HG03442 (cell line): Measurements from ENCODE around the gene CDAN1.

Source experiments
- ATAC-seq: cut with Tn5 transposase; IDR thresholded peaks from one replicate; pipeline ENCODE4 v1.9.1; 2021; ENCODE audit warnings: mild to moderate bottlenecking, moderate library complexity; ENCODE audit not compliant: unreplicated experiment

CDAN1 gene

DNA sequence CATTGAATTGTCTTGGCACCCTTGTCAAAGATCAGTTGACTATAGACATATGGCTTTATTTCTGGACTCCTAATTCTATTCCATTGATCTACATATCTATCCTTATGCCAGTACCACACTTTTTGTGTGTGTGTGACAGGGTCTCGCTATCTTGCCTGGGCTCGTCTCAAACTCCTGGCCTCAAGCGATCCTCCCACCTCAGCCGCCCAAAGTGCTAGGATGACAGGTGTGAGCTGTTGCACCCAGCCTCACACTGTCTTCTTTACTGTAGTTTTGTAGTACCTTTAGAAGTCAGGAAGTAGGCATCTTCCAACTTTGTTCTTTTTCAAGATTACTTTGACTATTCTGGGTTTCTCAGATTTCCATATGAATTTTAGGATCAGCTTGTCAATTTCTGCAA lies 24.3 kb downstream of the CDAN1 start:
- no peak for ATAC-seq

DNA sequence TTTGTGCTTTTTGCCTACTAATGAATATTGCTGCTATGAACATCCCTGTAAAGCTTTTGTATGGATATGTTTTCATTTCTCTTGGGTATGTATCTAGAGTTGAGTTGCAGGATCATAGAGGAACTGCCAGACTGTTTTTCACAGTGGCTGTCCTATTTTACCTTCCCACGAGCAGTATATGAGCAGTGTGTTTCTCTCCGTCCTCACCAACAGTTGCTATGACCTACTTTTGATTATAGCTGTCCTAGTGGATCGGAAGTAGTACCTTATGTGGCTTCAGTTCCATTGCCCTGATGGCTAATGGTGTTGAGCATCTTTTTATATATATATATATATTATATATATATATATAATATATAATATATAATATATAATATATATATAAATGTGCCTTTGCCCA lies 25.2 kb downstream of the CDAN1 start:
- ATAC-seq: no peak

DNA sequence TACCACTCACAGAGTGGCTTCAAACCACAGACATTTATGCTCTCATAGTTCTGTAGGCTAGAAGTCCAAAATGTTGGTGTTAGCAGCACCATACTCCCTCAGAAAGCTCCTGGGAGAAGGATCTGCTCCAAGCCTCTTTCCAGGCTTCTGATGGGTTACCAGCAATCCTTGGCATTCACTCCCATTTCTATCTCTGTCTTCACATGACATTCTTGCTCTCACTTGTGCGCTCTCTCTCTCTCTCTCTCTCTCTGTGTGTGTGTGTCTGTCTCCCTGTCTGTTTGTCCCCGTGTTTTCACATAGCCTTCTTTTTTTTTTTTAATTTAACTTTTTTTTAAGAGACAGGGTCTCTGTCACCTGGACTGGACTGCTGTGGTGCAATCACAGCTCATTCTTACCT lies 26.3 kb downstream of the CDAN1 start:
- no peak for ATAC-seq

DNA sequence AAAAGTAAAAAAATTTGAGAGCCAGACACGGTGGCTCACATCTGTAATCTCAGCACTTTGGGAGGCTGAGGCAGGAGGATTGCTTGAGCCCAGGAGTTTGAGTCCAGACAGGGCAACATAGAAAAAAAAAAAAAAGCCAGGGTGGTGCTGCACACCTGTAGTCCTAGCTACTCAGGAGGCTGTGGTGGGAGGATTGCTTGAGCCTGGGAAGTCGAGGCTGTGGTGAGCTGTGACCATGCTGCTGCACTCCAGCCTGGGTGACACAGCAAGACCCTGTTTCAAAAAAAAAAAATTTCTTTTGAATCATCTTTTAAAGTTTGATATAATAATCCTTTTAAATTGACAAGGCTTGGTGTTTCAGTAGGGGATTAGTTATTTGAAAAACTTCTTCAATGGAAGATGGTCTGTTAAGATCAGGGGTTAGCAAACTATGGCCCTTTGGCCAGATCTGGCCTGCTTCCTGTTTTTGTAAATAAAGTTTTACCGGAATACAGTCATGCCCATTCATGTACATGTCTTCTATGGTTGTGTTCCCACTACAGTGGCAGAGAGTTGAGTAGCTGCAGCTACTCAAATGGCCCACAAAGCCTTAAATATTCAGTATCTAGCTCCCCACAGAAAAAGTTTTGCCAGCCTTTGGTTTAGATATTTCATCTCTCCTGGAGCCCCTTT lies 28.9 kb downstream of the CDAN1 start:
- no peak for ATAC-seq

DNA sequence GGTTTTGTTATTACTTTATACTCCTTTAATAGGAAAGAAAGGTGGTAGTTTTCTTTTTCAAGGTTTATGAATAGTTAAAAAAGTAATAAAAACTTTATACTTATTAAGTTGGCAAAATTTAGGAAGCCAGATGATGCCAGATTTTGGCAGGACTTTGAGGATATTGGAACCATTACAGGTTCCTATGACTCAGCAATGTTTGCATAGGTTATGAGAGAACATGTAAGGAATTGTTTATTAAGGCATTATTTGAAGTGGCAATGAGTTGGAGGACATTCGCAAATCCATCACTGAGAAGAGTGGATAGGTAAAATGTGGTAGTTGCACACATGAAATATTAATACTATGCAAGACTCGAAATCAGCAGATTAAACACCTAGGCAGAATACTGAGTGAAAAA lies 29.9 kb downstream of the CDAN1 start:
- ATAC-seq: no peak

DNA sequence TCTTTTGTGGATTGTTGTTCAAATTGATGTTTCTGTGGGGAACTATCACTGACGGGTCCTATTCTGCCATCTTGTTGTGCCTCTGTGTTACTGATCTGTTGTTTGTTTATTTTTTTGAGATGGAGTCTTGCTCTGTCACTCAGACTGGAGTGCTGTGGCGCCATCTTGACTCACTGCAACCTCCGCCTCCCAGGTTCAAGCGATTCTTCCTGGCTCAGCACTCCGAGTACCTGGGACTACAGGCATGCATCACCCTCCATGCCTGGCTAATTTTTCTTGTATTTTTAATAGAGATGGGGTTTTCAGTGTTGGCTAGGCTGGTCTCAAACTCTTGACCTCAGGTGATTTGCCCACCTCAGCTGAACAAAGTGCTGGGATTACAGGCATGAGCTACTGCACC lies 31.6 kb downstream of the CDAN1 start:
- ATAC-seq: no peak

DNA sequence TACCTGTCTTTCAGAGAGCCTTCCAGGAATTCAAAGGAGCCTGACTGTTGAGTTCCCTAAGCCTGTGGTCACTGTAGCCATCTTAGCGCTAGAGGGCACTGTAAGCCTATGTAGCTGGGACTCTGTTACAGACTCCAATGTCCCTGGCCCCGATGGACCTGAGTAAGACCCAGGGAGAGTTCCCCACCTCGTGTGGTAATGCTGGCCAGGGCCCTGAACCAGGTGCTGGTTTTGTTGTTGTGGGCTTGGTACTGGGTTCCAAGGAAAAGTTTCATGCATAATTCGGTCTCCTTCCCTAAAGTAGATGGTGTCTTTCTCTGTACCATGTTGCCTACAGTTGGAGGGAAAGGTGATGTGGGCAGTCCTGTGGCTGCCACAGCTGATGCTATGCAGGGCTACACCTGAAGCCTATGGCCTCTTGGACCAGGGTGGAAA lies 32.4 kb downstream of the CDAN1 start:
- no peak for ATAC-seq

DNA sequence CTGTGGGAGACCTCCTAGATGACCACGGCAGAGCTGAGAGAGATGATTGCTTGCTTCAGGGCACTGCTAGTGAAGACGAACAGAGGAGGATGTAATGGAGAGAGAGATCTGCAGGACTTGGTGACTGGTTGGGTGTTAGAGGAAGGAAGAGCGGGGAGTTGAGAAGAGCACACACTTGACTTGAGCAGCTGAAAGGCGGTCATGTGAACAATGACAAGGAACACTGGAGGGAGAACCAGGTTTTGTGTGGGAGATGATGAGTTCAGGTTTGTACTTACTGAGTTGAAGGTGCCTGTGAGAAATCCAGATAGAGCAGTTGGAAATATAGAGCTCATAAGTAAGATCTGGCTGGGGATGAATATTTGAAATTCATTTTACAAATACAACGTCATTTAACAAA lies 40.3 kb downstream of the CDAN1 start:
- no peak for ATAC-seq

DNA sequence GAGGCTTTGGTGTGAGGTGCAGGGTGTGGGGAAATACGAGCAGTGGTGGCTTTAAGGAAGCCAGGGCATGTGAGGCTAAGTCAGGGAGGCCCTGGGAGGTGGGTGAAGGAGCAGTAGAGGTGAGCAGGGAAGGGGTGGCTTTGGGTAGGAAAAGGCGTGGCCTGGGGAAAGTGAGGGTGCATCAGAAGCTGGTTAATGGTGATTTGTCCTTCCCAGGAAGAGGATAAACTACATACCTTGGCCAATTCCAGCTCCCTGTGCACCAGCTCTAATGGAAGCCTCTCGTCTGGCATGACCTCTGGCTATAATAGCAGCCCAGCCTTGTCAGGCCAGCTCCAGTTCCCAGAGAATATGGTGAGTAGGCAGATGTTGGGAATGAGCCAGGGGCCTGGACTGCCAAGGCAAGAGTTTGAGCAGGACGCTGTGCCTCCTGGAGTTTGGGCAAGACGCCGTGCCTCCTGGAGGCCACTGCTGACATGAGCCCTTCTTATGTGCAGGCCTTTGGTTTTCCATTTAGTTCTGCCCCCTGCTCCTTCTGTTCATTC lies 41.3 kb downstream of the CDAN1 start:
- ATAC-seq: no peak

DNA sequence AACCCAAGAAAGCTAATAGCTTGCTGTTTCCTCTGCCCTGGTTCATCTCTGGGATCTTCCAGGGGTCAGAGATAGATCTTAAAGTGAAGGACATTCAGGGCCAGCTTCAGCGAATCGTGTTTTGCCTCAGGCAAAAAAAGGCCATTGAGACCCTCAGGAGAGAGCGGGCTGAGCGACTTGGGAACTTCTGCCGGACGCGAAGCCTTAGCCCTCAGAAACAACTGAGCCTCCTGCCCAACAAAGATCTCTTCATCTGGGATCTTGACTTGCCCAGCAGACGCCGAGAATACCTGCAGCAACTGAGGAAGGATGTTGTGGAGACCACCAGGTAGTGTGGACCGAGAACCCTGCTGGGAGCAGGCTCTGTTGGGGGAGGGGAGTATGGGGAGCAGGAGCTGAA lies 42.5 kb downstream of the CDAN1 start:
- ATAC-seq: no peak

DNA sequence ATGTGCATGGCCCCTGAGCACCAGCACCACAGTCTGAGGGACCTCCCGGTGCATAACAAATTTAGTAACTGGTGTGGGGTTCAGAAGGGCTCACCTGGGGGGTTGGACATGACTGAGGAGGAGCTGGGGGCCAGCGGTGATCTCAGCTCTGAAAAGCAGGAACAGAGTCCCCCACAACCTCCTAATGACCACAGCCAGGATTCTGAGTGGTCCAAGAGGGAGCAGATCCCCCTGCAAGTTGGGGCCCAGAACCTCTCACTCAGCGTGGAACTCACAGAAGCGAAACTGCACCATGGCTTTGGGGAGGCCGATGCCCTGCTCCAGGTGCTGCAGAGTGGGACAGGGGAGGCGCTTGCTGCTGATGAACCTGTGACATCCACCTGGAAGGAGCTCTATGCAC lies 43.0 kb downstream of the CDAN1 start:
- ATAC-seq: no peak

DNA sequence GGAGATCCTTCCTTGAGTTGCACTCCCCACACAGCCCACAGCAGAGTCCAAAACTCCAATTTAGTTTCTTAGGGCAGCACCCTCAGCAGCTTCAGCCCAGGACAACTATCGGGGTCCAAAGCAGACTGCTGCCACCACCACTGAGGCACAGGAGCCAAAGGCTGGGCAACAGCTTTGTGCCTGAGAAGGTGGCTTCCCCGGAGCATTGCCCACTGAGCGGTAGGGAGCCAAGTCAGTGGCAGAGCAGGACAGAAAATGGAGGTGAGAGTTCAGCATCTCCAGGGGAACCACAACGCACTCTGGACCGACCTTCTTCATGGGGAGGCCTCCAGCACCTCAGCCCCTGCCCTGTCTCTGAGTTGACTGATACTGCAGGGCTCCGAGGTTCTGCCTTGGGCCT lies 43.4 kb downstream of the CDAN1 start:
- ATAC-seq: no peak

DNA sequence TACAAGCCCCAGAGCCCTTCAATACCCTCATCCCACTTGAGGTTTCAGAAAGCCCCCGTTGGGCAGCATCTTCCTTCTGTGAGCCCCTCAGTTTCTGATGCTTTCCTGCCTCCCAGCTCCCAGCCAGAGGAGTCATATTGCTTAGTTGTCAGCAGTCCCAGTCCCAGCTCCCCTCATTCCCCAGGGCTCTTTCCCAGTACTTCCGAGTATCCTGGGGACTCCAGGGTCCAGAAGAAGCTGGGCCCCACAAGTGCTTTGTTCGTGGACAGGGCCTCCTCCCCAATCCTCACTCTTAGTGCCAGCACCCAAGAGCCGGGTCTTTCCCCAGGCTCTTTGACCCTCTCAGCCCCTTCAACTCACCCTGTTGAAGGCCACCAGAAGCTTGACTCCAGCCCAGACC lies 43.9 kb downstream of the CDAN1 start:
- ATAC-seq: no peak

DNA sequence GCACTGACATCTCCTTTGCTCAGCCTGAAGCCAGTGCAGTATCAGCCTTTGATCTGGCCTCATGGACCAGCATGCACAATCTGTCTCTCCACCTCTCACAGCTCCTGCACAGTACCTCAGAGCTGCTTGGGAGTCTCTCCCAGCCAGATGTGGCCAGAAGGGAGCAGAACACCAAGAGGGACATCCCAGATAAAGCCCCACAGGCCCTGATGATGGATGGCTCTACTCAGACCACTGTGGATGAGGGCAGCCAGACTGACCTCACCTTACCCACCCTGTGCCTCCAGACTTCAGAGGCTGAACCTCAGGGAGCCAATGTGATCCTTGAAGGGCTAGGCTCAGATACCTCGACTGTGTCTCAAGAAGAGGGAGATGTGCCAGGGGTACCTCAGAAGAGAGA lies 44.4 kb downstream of the CDAN1 start:
- ATAC-seq: no peak

DNA sequence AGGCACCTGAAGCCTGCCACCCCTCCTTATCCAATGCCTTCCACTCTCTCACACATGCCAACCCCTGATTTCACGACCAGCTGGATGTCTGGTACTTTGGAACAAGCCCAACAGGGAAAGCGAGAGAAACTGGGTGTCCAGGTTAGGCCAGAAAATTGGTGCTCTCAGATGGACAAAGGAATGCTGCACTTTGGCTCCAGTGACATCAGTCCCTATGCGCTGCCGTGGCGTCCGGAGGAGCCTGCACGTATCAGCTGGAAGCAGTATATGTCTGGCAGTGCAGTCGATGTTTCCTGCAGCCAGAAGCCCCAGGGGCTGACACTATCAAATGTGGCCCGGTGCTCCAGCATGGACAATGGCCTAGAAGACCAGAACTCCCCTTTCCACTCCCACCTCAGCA lies 45.2 kb downstream of the CDAN1 start:
- ATAC-seq: no peak

DNA sequence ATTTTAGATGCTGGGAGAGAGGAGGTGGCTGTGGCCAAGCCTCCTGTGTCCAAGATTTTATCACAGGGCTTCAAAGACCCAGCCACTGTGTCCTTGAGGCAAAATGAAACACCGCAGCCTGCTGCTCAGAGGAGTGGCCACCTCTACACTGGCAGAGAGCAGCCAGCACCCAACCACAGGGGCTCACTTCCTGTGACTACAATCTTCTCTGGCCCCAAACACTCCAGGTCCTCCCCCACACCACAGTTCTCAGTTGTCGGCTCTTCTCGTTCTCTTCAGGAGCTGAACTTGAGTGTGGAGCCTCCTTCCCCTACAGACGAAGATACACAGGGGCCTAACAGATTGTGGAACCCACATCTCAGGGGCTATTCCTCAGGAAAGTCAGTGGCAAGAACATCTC lies 45.6 kb downstream of the CDAN1 start:
- no peak for ATAC-seq

DNA sequence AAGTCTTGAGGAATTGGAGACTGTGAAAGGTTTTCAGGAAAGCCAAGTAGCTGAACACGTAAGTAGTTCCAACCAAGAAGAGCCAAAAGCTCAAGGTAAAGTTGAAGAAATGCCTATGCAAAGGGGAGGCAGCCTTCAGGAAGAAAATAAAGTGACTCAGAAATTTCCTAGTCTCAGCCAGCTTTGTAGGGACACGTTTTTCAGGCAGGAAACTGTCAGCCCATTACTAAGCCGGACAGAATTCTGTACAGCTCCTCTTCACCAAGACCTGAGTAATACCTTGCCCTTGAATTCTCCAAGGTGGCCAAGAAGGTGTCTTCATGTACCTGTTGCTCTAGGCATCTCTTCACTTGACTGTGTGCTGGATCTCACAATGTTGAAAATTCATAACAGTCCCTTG lies 48.6 kb downstream of the CDAN1 start:
- ATAC-seq: no peak

DNA sequence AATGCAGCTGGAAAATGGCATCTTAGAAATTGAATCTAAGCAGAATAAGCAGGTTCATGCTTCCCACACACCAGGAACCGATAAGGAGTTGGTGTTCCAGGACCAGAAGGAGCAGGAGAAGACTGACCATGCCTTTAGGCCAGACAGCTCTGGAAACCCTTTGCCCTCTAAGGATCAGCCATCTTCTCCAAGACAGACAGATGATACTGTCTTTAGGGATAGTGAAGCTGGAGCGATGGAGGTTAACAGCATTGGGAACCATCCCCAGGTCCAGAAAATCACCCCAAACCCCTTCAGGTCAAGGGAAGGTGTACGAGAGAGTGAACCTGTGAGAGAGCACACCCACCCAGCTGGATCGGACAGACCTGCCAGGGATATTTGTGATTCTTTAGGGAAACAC lies 49.2 kb downstream of the CDAN1 start:
- no peak for ATAC-seq

DNA sequence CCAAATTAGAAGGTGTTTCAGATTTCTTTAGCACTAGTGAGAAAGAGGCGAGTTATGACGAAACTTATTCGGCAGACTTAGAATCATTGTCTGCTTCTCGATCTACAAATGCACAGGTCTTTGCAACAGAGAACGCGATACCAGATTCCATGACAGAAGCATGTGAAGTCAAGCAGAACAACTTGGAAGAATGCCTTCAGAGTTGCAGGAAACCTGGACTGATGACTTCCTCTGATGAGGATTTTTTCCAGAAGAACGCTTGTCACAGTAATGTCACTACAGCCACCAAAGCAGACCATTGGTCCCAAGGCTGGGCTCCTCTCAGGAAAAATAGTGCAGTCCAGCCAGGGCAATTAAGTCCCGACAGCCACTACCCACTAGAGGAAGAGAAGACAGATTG lies 50.6 kb downstream of the CDAN1 start:
- ATAC-seq: no peak

DNA sequence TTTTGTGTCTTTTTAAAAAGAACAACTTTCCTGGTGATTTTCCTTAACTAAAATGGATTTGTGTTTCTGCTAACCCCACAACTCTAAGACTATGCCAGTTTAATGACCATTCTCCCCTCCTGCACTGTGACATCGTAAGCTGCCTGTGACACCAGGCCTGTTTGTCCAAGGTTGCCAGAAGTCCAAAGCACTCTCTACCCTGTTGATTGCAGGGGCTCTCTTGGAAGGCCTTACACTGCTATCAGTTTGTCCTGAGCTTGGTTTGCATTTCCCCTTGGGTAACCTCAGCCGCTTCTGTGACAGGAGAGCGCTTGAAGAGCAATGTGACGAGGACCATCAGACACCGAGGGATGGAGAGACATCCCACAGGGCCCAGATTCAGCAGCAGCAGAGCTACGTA lies 55.8 kb downstream of the CDAN1 start:
- ATAC-seq: no peak

DNA sequence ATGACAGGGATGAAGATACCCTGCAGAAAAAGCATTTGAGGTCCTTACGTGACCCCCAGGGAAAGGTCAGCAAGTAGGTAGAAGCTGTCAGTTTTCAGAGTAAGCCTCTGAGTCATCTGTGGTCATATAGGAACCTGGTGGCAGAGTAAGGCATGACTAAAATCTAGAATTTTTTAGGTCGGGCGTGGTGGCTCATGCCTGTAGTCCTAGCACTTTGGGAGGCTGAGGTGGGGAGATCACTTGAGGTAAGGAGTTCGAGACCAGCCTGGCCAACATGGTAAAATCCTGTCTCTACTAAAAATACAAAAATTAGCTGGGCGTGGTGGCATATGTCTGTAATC lies 56.8 kb downstream of the CDAN1 start:
- ATAC-seq: peak; percentile 43

DNA sequence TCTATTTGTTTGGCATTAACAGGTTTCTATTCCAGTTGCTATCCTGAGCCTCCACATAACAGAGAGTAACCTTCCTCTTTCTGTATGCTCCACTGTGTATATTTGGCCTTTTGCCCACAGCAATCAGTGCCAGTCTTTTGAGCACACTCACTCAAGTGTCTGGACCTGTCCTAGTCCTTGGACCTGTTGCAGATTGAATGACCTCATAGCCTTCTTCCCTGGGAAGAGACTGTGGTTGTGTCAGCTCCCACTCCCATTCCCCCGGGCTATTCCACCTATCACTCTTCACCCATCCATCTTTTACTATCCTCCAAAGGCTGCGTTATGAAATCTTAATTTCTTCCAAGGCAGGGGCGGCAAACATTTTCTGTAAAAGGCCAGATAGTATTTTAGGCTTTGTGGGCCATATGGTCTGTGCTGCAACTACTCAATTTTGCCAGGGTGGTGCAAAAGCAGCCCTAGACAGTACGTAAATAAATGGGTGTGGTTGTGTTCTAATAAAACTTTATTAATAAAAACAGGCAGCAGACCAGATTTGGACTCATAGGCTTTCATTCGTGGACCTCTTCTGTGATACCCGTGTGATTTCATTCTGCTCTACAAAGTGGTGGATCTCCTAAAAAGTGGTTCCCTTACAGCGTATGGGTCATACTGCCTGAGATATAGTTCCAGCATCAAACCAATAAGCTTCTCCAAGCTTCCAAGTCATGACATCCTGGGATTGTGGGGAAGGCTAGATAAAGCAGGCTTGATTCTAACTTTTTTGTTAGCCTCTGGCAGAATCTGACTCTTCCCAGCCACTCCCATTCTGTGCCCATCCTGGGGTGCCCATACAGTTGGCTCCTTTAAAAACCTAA lies 57.4 kb downstream of the CDAN1 start:
- ATAC-seq: no peak
